ENCODE data around the gene RC3H2. TPM values are rescaled to one million over a fixed set of nuclear protein-coding genes. Genes with fewer than 3 reads are reported as not detected.

RC3H2 gene
- total and polyA plus RNA-seq, 2 of the 8 experiments (the other 6 are each of a cell fraction or from before 2014, with no cell fraction given): 11.2 to 38.4 TPM

- H3K23me2 ChIP-seq (ENCODE audit: low read depth, low read length): peaks cover 2% of the 10 kb centered on the region
- no peak overlapping the region for H3K23ac ChIP-seq (ENCODE audit: insufficient read length)
- no peak overlapping the region for H3K4me2 ChIP-seq (ENCODE audit: insufficient read depth in 1 of 2, low read depth in 2 of 2, low read length in 2 of 2)
- no peak overlapping the region for H3K4ac ChIP-seq (replicated peaks; ENCODE audit: insufficient read length, low read depth, low read length)
- no peak overlapping the region for H3K14ac ChIP-seq (ENCODE audit: insufficient read length)
- H3K4me3 ChIP-seq (ENCODE audit: extremely low read depth in 1 of 4, insufficient read depth in 2 of 4, low read depth in 3 of 4, low read length in 4 of 4): no peak overlapping the region
- H2BK12ac ChIP-seq (ENCODE audit: low read depth, low read length): no peak overlapping the region
- no peaks in the 10 kb centered on the region for H3K9me3 ChIP-seq (ENCODE audit: insufficient read depth in 2 of 2, low read depth in 1 of 2, low read length in 1 of 2)
- no peak overlapping the region for H4K8ac ChIP-seq (ENCODE audit: extremely low read depth, insufficient read depth, low read length)
- H2BK20ac ChIP-seq (ENCODE audit: low read length): no peak overlapping the region
- H3K27ac ChIP-seq (ENCODE audit: low read depth, low read length): no peak overlapping the region
- no peak overlapping the region for H3K18ac ChIP-seq (ENCODE audit: extremely low read depth, low read length)
- ChIA-PET POLR2A (ENCODE audit: partially characterized antibody) (interaction anchor here (2.2 kb wide), 1 partner anchor 13 kb away, joined by 6 read pairs; the partner anchor contains the start of gene RC3H2), CTCF (ENCODE audit: partially characterized antibody) (no interaction called here)
- FAIRE-seq (no peak), DNase-seq (ENCODE audit: low read depth in 1 of 2, low spot score in 2 of 2) (no peak)
- H2BK120ac ChIP-seq (replicated peaks; ENCODE audit: low read depth, low read length): no peak overlapping the region
- no peak for TF ChIP-seq CHD2 (IDR thresholded peaks at IDR 0.05; ENCODE audit: low read length)
- TF ChIP-seq CBX5 (IDR thresholded peaks at IDR 0.05; ENCODE audit: low read depth, low read length): no peak
- TF ChIP-seq FOSL1 (IDR thresholded peaks at IDR 0.05; ENCODE audit: insufficient read depth, low read depth, low read length): no peak
- no peak for TF ChIP-seq SRF (IDR thresholded peaks at IDR 0.05; ENCODE audit: low read depth, low read length)
- H3K4me1 ChIP-seq (replicated peaks in 1 of 4; ENCODE audit: control insufficient read depth in 3 of 4, insufficient read depth in 4 of 4, low read length in 3 of 4): peaks cover 0 to 7% (median 4%) of the 10 kb centered on the region in 4 experiments; a peak in 5 of 7 replicates
- H3K56ac ChIP-seq (replicated peaks; ENCODE audit: insufficient read length, low read depth, low read length): no peak overlapping the region
- no peaks in the 10 kb centered on the region for H3K27me3 ChIP-seq (replicated peaks in 1 of 4; ENCODE audit: control insufficient read depth in 3 of 4, extremely low read depth in 1 of 4, insufficient read depth in 3 of 4, low read length in 3 of 4)
- no peak overlapping the region for H2AFZ ChIP-seq (ENCODE audit: low read length)
- H3K79me2 ChIP-seq (ENCODE audit: control insufficient read depth in 1 of 2, insufficient read depth in 2 of 2, low read length in 2 of 2): peaks cover 0 to 30% of the 10 kb centered on the region in 2 experiments; a peak in 2 of 4 replicates
- no peaks in the 10 kb centered on the region for H4K20me1 ChIP-seq (replicated peaks in 1 of 2; ENCODE audit: control insufficient read depth in 1 of 2, insufficient read depth in 2 of 2, low read length in 2 of 2)
- H3K79me1 ChIP-seq (ENCODE audit: low read depth, low read length): no peaks in the 10 kb centered on the region
- H2BK5ac ChIP-seq (ENCODE audit: low read depth, low read length): no peak overlapping the region
- H3K36me3 ChIP-seq (ENCODE audit: control insufficient read depth in 2 of 4, insufficient read depth in 4 of 4, low read length in 3 of 4): peaks cover 2 to 13% (median 7%) of the 10 kb centered on the region in 4 experiments; a peak in 6 of 8 replicates
- H4K5ac ChIP-seq (ENCODE audit: insufficient read length, low read depth, low read length): no peak overlapping the region
- H3K9ac ChIP-seq (replicated peaks in 1 of 4; ENCODE audit: extremely low read depth in 1 of 4, low read depth in 3 of 4, low read length in 3 of 4): no peak overlapping the region
- no peak overlapping the region for H4K91ac ChIP-seq (replicated peaks; ENCODE audit: insufficient read length, low read length)
- no peak overlapping the region for H2BK15ac ChIP-seq (ENCODE audit: low read length)
- H2AK5ac ChIP-seq (ENCODE audit: low read depth, low read length): no peak overlapping the region
- 74% methylated on average over 2 of the region's 2 CpGs; no CpG with 5 or more reads in 1 of the 2 experiments for WGBS, 2 experiments (ENCODE audit: extremely low coverage in 1 of 2, insufficient coverage in 1 of 2, insufficient read length in 1 of 2, insufficient replicate concordance in 2 of 2, low coverage in 1 of 2, low lambda C conversion rate in 2 of 2, missing lambda C conversion rate in 1 of 2)
Measured at GRCh38 chr9:122918310-122918709, 13.2 kb upstream of the RC3H2 start.
